Ishikawa (cell line): Measurements from ENCODE around the gene GALNT9.

Experiments used
- MAX ChIP-seq: IDR thresholded peaks from 2 replicates; pipeline ENCODE4 v1.6.1; 2012
- TAF1 ChIP-seq: IDR thresholded peaks from 2 replicates; pipeline ENCODE4 v1.6.1; 2012; ENCODE audit warnings: low read depth, mild to moderate bottlenecking

DNA sequence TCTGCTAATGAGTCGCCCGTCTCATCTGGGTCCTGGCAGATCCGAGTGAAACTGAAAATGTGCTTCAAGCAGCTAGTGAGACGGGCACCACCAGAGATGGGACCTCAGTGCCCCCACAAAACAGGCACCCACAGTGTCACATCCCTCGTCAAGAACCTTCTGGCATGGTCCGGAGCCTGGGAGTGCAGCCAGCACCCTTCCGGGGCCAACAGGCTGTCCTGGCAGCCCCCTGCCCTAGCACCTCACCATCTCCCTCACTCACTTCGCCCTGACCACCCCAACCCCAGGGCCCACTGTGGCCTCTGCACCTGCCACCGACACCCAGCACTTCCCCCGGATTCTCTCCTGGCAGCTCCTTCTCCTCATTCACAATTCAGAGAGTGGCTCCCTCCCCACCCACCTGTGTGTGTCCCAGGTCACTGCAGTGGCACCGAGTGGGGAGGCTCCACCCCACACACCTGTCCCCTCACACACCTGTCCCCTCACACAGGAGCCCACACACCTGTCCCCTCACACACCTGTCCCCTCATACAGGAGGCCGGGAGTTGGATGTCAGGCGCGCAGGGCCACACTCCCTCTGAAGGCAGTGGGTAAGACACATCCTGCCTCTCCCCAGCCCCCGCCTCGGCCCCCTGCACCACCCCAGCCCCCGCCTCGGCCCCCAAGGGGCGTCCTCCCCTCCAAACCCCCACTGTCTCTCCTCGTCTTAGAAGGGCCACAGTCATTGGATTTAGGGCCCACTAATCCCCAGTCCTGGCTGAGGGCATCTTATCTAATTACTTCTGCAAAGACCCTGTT lies 7.9 kb downstream of the GALNT9 start:
- TF ChIP-seq MAX (no peak), TAF1 (no peak)
